K562 (cell line): ENCODE results near the gene ZNF439. TPM values are rescaled to one million over a fixed set of nuclear protein-coding genes. Genes with fewer than 3 reads are reported as not detected.
"Not testable (repeated sequence)": the region's sequence is repeated elsewhere in the genome, so short reads cannot be mapped to it uniquely, and the experiment has no call there.

ENCODE experiments used
- ATAC-seq: fragments of 200-7000 bp; cut with Tn5 transposase; 3 replicates; pipeline ENCODE4 v1.9.1; 2020; ENCODE audit warnings: moderate library complexity
- BruUV-seq: library from RNA; stranded (reverse); fragments of 400-500 nt; replicated peaks from 2 replicates; lab custom pipeline; 2021; lab: Mats Ljungman, UMichigan
- CTCF ChIA-PET: fragments of 300-600 bp; formaldehyde crosslinking; extraction: SDS; loops from one replicate; lab custom pipeline; 2021; ENCODE audit warnings: low intra/inter-chr PET ratio; lab: Yijun Ruan, JAX
- POLR2A ChIA-PET: fragments of 300-600, 350-650 bp; sonication (Branson Sonifier 250); formaldehyde crosslinking; extraction: SDS; loops from one replicate; lab custom pipeline; 2021; ENCODE audit warnings: antibody characterized with exemption, inconsistent platforms; lab: Yijun Ruan, JAX
- DNase-seq, 4 experiments: peaks; one replicate each; pipeline versions ENCODE4 v3.0.0 to v3.0.0-alpha.2; 2011 to 2018; ENCODE audit warnings: low spot score in 3 of 4, mixed read lengths in 3 of 4; ENCODE audit errors: extremely low read depth in 1 of 4
- FAIRE-seq: peaks from 2 replicates; lab custom pipeline; 2011; peaks lifted over from hg19 to GRCh38; lab: Jason Lieb, UNC
- H2AFZ ChIP-seq: 2 replicates; pipeline ENCODE4 v1.6.0; 2011; ENCODE audit warnings: low read depth, low read length, control low read depth, inconsistent platforms
- H3K27ac ChIP-seq: fragments of 200-600 bp; 3 replicates; pipeline ENCODE4 v1.8.0; 2011; ENCODE audit warnings: low read depth, mild to moderate bottlenecking, control low read depth, inconsistent platforms, low read length, moderate library complexity, mixed read lengths; ENCODE audit errors: extremely low read depth
- H3K27me3 ChIP-seq, 2 experiments: fragments of 300-600 bp in 1 of 2; 2 replicates in 1 of 2; 3 replicates in 1 of 2; pipeline versions ENCODE4 v1.6.0 to v1.8.0; 2011; ENCODE audit warnings: inconsistent platforms in 2 of 2, low read length in 2 of 2, mild to moderate bottlenecking in 1 of 2, mixed read lengths in 1 of 2, moderate library complexity in 1 of 2; ENCODE audit not compliant: control insufficient read depth in 2 of 2, insufficient read depth in 2 of 2
- H3K36me3 ChIP-seq: fragments of 300-600 bp; 3 replicates; pipeline ENCODE4 v1.8.0; 2011; ENCODE audit warnings: mild to moderate bottlenecking, low read length, inconsistent platforms; ENCODE audit not compliant: control insufficient read depth, insufficient read depth
- H3K4me1 ChIP-seq, 2 experiments: fragments of 200-600 bp in 1 of 2; replicated peaks in 1 of 2; 2 replicates in 1 of 2; 3 replicates in 1 of 2; pipeline versions ENCODE4 v1.5.1 to v1.8.0; 2011; ENCODE audit warnings: inconsistent platforms in 2 of 2, low read length in 2 of 2, mild to moderate bottlenecking in 1 of 2, mixed read lengths in 1 of 2, moderate library complexity in 1 of 2; ENCODE audit not compliant: control insufficient read depth in 2 of 2, insufficient read depth in 2 of 2
- H3K4me2 ChIP-seq: 2 replicates; pipeline ENCODE4 v1.6.1; 2011; ENCODE audit warnings: low read length, control low read depth, inconsistent platforms, mixed read lengths; ENCODE audit not compliant: insufficient read depth
- H3K4me3 ChIP-seq: fragments of 200-600 bp; sonication (generic), shearing (Covaris generic); 2 replicates; pipeline ENCODE4 v1.5.1; 2016; ENCODE audit warnings: control low read depth, inconsistent platforms
- H3K79me2 ChIP-seq: fragments of 200-600 bp; 3 replicates; pipeline ENCODE4 v1.8.0; 2011; ENCODE audit warnings: low read length, inconsistent platforms; ENCODE audit not compliant: control insufficient read depth, insufficient read depth
- H3K9ac ChIP-seq, 2 experiments: 2 replicates each; pipeline versions ENCODE4 v1.6.0 to v1.6.1; 2011; ENCODE audit warnings: low read depth in 2 of 2, low read length in 2 of 2, control low read depth in 1 of 2, inconsistent platforms in 1 of 2, mild to moderate bottlenecking in 1 of 2, mixed read lengths in 1 of 2; ENCODE audit not compliant: insufficient read depth in 1 of 2
- H3K9me1 ChIP-seq: one replicate; pipeline ENCODE4 v1.6.0; 2011; ENCODE audit warnings: inconsistent platforms, mild to moderate bottlenecking, low read length, moderate library complexity; ENCODE audit not compliant: control insufficient read depth, insufficient read depth
- H3K9me3 ChIP-seq: replicated peaks from 2 replicates; pipeline ENCODE4 v1.5.1; 2011; ENCODE audit warnings: low read depth, low read length, inconsistent platforms; ENCODE audit not compliant: control insufficient read depth, insufficient read depth
- H4K20me1 ChIP-seq: replicated peaks from 2 replicates; pipeline ENCODE4 v1.6.1; 2011; ENCODE audit warnings: low read length, inconsistent platforms, mixed read lengths; ENCODE audit not compliant: control insufficient read depth, insufficient read depth
- BCL6 ChIP-seq: fragments of 250-450 bp; sonication (Bioruptor Pico); IDR thresholded peaks from 2 replicates; pipeline ENCODE4 v1.4.0; 2020
- E2F3 ChIP-seq: fragments of 250-450 bp; sonication (Bioruptor Pico); IDR thresholded peaks from 2 replicates; pipeline ENCODE4 v1.4.0; 2020; ENCODE audit warnings: mild to moderate bottlenecking
- HIVEP1 ChIP-seq: fragments of 250-450 bp; sonication (Bioruptor Pico); IDR thresholded peaks from 2 replicates; pipeline ENCODE4 v1.4.0; 2020; ENCODE audit warnings: mild to moderate bottlenecking
- HMG20A ChIP-seq: fragments of 450-650 bp; formaldehyde crosslinking; conservative IDR thresholded peaks from 2 replicates; pipeline ENCODE4 v1.4.0; 2020; ENCODE audit warnings: mild to moderate bottlenecking, mixed read lengths
- MAFG ChIP-seq: fragments of 450-650 bp; conservative IDR thresholded peaks from 2 replicates; pipeline ENCODE4 v1.6.1; 2016; ENCODE audit warnings: missing genetic modification characterization, missing compliant biosample characterization
- NRF1 ChIP-seq, 2 experiments: fragments of 450-650 bp; IDR thresholded peaks in 1 of 2; conservative IDR thresholded peaks in 1 of 2; 2 replicates each; pipeline ENCODE4 v1.6.1; 2014; ENCODE audit warnings: mild to moderate bottlenecking in 2 of 2
- SP1 ChIP-seq: sonication (generic); formaldehyde crosslinking; IDR thresholded peaks from 2 replicates; pipeline ENCODE4 v1.8.1; 2022; ENCODE audit warnings: mild to moderate bottlenecking, missing genetic modification reagents
- TCF7L2 ChIP-seq: fragments of 150-350 bp; IDR thresholded peaks from 2 replicates; pipeline ENCODE4 v1.6.1; 2016; ENCODE audit warnings: low read depth, mild to moderate bottlenecking, low read length, moderate library complexity
- ZNF830 ChIP-seq: fragments of 250-450 bp; sonication (Bioruptor Pico); IDR thresholded peaks from 2 replicates; pipeline ENCODE4 v1.5.0; 2021; ENCODE audit warnings: mild to moderate bottlenecking
- WGBS: fragments of 100-300 bp; shearing (Covaris generic); methylation state at CpG from one replicate; pipeline ENCODE4 v1.1.6; 2016; ENCODE audit warnings: low coverage, mixed read lengths; ENCODE audit not compliant: insufficient coverage; ENCODE audit errors: missing lambda C conversion rate; 5-methylcytosine and 5-hydroxymethylcytosine counted together
- in situ Hi-C: fragments of 300-500 bp; cut with MboI; formaldehyde crosslinking; loops from 4 replicates; pipeline ENCODE4 v1.15.0; 2018; ENCODE audit warnings: inconsistent platforms, mixed read lengths
- intact Hi-C: fragments of 100-400 bp; cut with micrococcal nuclease; formaldehyde crosslinking; loops from 2 replicates; pipeline ENCODE4 v1.14.2; 2022
- polyA plus RNA-seq, 8 experiments: library from polyadenylated mRNA; depleted of rRNA in 4 of 8; stranded (reverse) in 5 of 8; unstranded in 3 of 8; fragments of >200 nt; fragmentation: Nextera tagmentation in 2 of 8; fragmentation: Illumina TruSeq in 1 of 8; extraction: Ambion mirVana in 2 of 8; extraction: Trizol in 1 of 8; gene quantifications; 2 replicates each; pipeline versions ENCODE4 v1.2.1 to v1.2.3, GENCODE V29; 2011 to 2014; ENCODE audit warnings: inconsistent platforms in 1 of 8, missing spikeins in 1 of 8
- total RNA-seq, 7 experiments: library from RNA; depleted of rRNA in 6 of 7; stranded (reverse); fragments of >200 nt in 6 of 7; fragmentation: Illumina TruSeq in 2 of 7; extraction: Trizol in 2 of 7; gene quantifications; 2 replicates each; pipeline versions ENCODE4 v1.2.1 to v1.2.3, GENCODE V29; 2011 to 2021; ENCODE audit warnings: low replicate concordance in 1 of 7
- TF ChIP-seq, protein P1 (sequence below): fragments of 250-450 bp; sonication (Bioruptor Pico); IDR thresholded peaks from 2 replicates; pipeline ENCODE4 v1.8.0; 2022; ENCODE audit warnings: moderate library complexity, mild to moderate bottlenecking, inconsistent platforms
- TF ChIP-seq, protein P2 (sequence below): fragments of 250-450 bp; sonication (Bioruptor Pico); IDR thresholded peaks from 2 replicates; pipeline ENCODE4 v1.9.0; 2021; ENCODE audit warnings: mild to moderate bottlenecking

Gene ZNF439
- total and polyA plus RNA-seq, 9 of the 15 experiments (the other 6 are each of a cell fraction or from before 2014, with no cell fraction given) = 0.04 to 0.18 (median 0.10) TPM; not detected in 3

DNA sequence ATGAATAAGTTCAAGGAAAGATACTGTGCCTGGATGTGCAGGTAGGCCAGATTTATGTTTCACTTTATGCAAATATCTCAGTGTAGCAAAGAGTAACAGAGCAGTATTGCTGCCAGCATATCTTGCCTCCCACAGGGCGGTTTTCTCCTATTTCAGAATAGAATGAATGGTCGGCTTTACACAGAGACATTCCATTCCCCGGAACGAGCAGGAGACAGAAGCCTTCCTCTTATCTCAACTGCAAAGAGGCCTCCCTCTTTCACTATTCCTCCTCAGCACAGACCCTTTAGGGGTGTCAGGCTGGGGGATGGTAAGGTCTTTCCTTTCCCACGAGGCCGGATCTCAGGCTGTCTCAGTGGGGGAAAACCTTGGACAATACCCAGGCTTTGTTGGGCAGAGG, 41.4 kb downstream of the ZNF439 start:
- intact Hi-C loops (loop anchor here (2.0 kb wide), 1 partner anchor 251 kb away; the partner anchor contains the start of gene ZNF20), in situ Hi-C loops (loop anchor here (5.0 kb wide), 1 partner anchor 102 kb away; no protein-coding TSS in a partner anchor)
- H3K4me3 ChIP-seq, ATAC-seq, H3K36me3 ChIP-seq, H3K27me3 ChIP-seq, H3K79me2 ChIP-seq, H3K9me1 ChIP-seq, H3K9ac ChIP-seq, POLR2A ChIA-PET, H3K27ac ChIP-seq, H3K4me2 ChIP-seq, CTCF ChIA-PET, H3K9me3 ChIP-seq, BruUV-seq, FAIRE-seq, H2AFZ ChIP-seq, H4K20me1 ChIP-seq: not testable (repeated sequence)
- peak in 1 of 4 experiments; percentile 9 for DNase-seq
- H3K4me1 ChIP-seq = peaks cover 14 to 21% of the 10 kb centered on the region in 2 experiments; a peak in 4 of 5 replicates
- 14% methylated on average over 6 of the region's 6 CpGs for WGBS

DNA sequence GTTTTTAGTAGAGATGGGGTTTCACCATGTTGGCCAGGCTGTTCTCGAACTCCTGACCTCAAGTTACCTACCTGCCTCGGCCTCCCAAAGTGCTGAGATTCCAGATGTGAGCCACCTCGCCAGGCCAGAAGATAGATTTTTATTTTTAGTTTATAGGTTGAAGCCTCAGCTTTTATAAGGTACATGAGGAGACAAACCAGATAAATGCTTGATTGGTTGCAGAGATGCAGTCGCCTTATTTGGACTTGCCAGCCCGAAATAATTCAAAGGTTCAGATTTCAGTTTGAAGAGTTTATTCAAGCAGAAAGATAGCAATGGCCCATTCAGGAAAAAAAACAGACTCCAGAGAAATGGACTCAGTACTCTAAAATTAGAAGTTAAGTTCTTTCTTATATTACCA, 42.1 kb downstream of the ZNF439 start:
- H3K9me3 ChIP-seq = no peaks in the 10 kb centered on the region
- in situ Hi-C loops (no loop called here), intact Hi-C loops (no loop called here)
- H3K27ac ChIP-seq = no peak overlapping the region
- TF ChIP-seq HMG20A = no peak
- TF ChIP-seq TCF7L2 = no peak
- no peak for TF ChIP-seq HIVEP1 (CRISPR knock-in tag)
- TF ChIP-seq, protein P1, sequence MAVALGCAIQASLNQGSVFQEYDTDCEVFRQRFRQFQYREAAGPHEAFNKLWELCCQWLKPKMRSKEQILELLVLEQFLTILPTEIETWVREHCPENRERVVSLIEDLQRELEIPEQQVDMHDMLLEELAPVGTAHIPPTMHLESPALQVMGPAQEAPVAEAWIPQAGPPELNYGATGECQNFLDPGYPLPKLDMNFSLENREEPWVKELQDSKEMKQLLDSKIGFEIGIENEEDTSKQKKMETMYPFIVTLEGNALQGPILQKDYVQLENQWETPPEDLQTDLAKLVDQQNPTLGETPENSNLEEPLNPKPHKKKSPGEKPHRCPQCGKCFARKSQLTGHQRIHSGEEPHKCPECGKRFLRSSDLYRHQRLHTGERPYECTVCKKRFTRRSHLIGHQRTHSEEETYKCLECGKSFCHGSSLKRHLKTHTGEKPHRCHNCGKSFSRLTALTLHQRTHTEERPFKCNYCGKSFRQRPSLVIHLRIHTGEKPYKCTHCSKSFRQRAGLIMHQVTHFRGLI (CRISPR knock-in tag) = no peak
- no peak for TF ChIP-seq MAFG (tag)
- TF ChIP-seq SP1 (CRISPR knock-in tag) = no peak
- no peak for TF ChIP-seq BCL6
- TF ChIP-seq E2F3 (CRISPR knock-in tag) = no peak
- TF ChIP-seq ZNF830 = no peak
- no peak for TF ChIP-seq NRF1 (conservative IDR thresholded peaks at IDR 0.05 in 1 of 2, IDR thresholded peaks at IDR 0.05 in 1 of 2)
- TF ChIP-seq, protein P2, sequence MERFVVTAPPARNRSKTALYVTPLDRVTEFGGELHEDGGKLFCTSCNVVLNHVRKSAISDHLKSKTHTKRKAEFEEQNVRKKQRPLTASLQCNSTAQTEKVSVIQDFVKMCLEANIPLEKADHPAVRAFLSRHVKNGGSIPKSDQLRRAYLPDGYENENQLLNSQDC = no peak
- H3K79me2 ChIP-seq = no peaks in the 10 kb centered on the region
- no peak overlapping the region for H2AFZ ChIP-seq
- POLR2A ChIA-PET = no interaction called here
- 62% methylated on average over 5 of the region's 5 CpGs for WGBS
- no peak overlapping the region for H3K4me3 ChIP-seq
- DNase-seq (no peak), ATAC-seq (no peak), FAIRE-seq (no peak)
- H4K20me1 ChIP-seq = no peaks in the 10 kb centered on the region
- no TSS peak for BruUV-seq
- CTCF ChIA-PET = interaction anchor here (0.5 kb wide), 1 partner anchor 1132 kb away, joined by 3 read pairs; no protein-coding TSS in a partner anchor
- no peaks in the 10 kb centered on the region for H3K27me3 ChIP-seq
- peaks cover 14 to 21% of the 10 kb centered on the region in 2 experiments; a peak in 4 of 5 replicates for H3K4me1 ChIP-seq
- no peak overlapping the region for H3K4me2 ChIP-seq
- no peaks in the 10 kb centered on the region for H3K36me3 ChIP-seq
- H3K9me1 ChIP-seq = no peaks in the 10 kb centered on the region
- H3K9ac ChIP-seq = no peak overlapping the region
